H1 (cell line): ENCODE data around the gene ARMC12. TPM values are rescaled to one million over a fixed set of nuclear protein-coding genes. Genes with fewer than 3 reads are reported as not detected.

Experiments
- CTCF ChIA-PET: fragments of 300-600 bp; sonication (Branson Sonifier 250); formaldehyde crosslinking; loops from one replicate; lab custom pipeline; 2021; ENCODE audit not compliant: partially characterized antibody; lab: Charles Lee
- POLR2A ChIA-PET: fragments of 300-600 bp; sonication (Branson Sonifier 250); formaldehyde crosslinking; loops from one replicate; lab custom pipeline; 2021; ENCODE audit warnings: inconsistent platforms; ENCODE audit not compliant: partially characterized antibody; lab: Charles Lee
- DNase-seq, 2 experiments: peaks; one replicate each; pipeline versions ENCODE4 v3.0.0 to v3.0.0-alpha.2; 2010 to 2022; ENCODE audit warnings: low spot score in 2 of 2, low read depth in 1 of 2, mixed read lengths in 1 of 2
- FAIRE-seq: peaks from 2 replicates; lab custom pipeline; 2011; peaks lifted over from hg19 to GRCh38; lab: Jason Lieb, UNC
- H2AFZ ChIP-seq: 2 replicates; pipeline ENCODE4 v1.8.1; 2012; ENCODE audit warnings: low read length, inconsistent platforms
- H2AK5ac ChIP-seq: 2 replicates; pipeline ENCODE4 v1.6.1; 2013; ENCODE audit warnings: low read depth, low read length
- H2BK120ac ChIP-seq: replicated peaks from 2 replicates; pipeline ENCODE3; 2013; ENCODE audit warnings: low read depth, low read length, inconsistent platforms
- H2BK12ac ChIP-seq: 2 replicates; pipeline ENCODE4 v1.6.1; 2013; ENCODE audit warnings: low read depth, low read length
- H2BK15ac ChIP-seq: 2 replicates; pipeline ENCODE4 v1.6.1; 2013; ENCODE audit warnings: low read length
- H2BK20ac ChIP-seq: 2 replicates; pipeline ENCODE4 v1.6.1; 2013; ENCODE audit warnings: low read length
- H2BK5ac ChIP-seq: 2 replicates; pipeline ENCODE4 v1.6.1; 2013; ENCODE audit warnings: low read depth, low read length
- H3K14ac ChIP-seq: 2 replicates; pipeline ENCODE4 v1.6.1; 2013; ENCODE audit warnings: inconsistent platforms; ENCODE audit not compliant: insufficient read length
- H3K18ac ChIP-seq: 2 replicates; pipeline ENCODE4 v1.6.1; 2013; ENCODE audit warnings: low read length; ENCODE audit errors: extremely low read depth
- H3K23ac ChIP-seq: 2 replicates; pipeline ENCODE4 v1.6.1; 2013; ENCODE audit warnings: inconsistent platforms; ENCODE audit not compliant: insufficient read length
- H3K23me2 ChIP-seq: 2 replicates; pipeline ENCODE4 v1.6.1; 2013; ENCODE audit warnings: low read depth, low read length
- H3K27ac ChIP-seq: 2 replicates; pipeline ENCODE4 v1.6.1; 2011; ENCODE audit warnings: low read depth, low read length, inconsistent platforms
- H3K27me3 ChIP-seq, 4 experiments: replicated peaks in 1 of 4; 1 replicate in 1 of 4; 2 replicates in 3 of 4; pipeline versions ENCODE4 v1.6.1 to v1.8.1; 2011 to 2013; ENCODE audit warnings: low read length in 3 of 4, mild to moderate bottlenecking in 3 of 4, inconsistent platforms in 2 of 4, mixed read lengths in 2 of 4, moderate library complexity in 1 of 4; ENCODE audit not compliant: control insufficient read depth in 3 of 4, insufficient read depth in 3 of 4; ENCODE audit errors: extremely low read depth in 1 of 4
- H3K36me3 ChIP-seq, 4 experiments: 2 replicates each; pipeline versions ENCODE4 v1.6.1 to v1.8.1; 2011 to 2013; ENCODE audit warnings: mild to moderate bottlenecking in 4 of 4, low read length in 3 of 4, moderate library complexity in 2 of 4, control low read depth in 1 of 4, inconsistent platforms in 1 of 4; ENCODE audit not compliant: insufficient read depth in 4 of 4, control insufficient read depth in 2 of 4
- H3K4ac ChIP-seq: replicated peaks from 2 replicates; pipeline ENCODE3; 2013; ENCODE audit warnings: low read length, low read depth, mixed read lengths, inconsistent platforms; ENCODE audit not compliant: insufficient read length
- H3K4me1 ChIP-seq, 4 experiments: replicated peaks in 1 of 4; 1 replicate in 1 of 4; 2 replicates in 3 of 4; pipeline versions ENCODE4 v1.6.1 to v1.8.1; 2011 to 2013; ENCODE audit warnings: low read length in 3 of 4, inconsistent platforms in 2 of 4, mixed read lengths in 1 of 4; ENCODE audit not compliant: insufficient read depth in 4 of 4, control insufficient read depth in 3 of 4
- H3K4me2 ChIP-seq, 2 experiments: 2 replicates each; pipeline versions ENCODE4 v1.6.1 to v1.8.1; 2011 to 2013; ENCODE audit warnings: low read depth in 2 of 2, low read length in 2 of 2, control low read depth in 1 of 2, inconsistent platforms in 1 of 2, mild to moderate bottlenecking in 1 of 2; ENCODE audit not compliant: insufficient read depth in 1 of 2
- H3K4me3 ChIP-seq, 4 experiments: fragments of 200-600, 300-600 bp in 1 of 4; sonication (generic), shearing (Covaris generic), sonication (Bioruptor Twin) in 1 of 4; 2 replicates each; pipeline versions ENCODE4 v1.5.1 to v1.8.1; 2011 to 2016; ENCODE audit warnings: low read length in 4 of 4, low read depth in 3 of 4, control low read depth in 2 of 4, inconsistent platforms in 2 of 4, mild to moderate bottlenecking in 2 of 4, mixed read lengths in 1 of 4, moderate library complexity in 1 of 4; ENCODE audit not compliant: insufficient read depth in 2 of 4; ENCODE audit errors: extremely low read depth in 1 of 4
- H3K56ac ChIP-seq: replicated peaks from 2 replicates; pipeline ENCODE3; 2013; ENCODE audit warnings: low read depth, mild to moderate bottlenecking, mixed read lengths, low read length, inconsistent platforms; ENCODE audit not compliant: insufficient read length
- H3K79me1 ChIP-seq: 2 replicates; pipeline ENCODE4 v1.6.1; 2013; ENCODE audit warnings: low read depth, low read length, control low read depth
- H3K79me2 ChIP-seq, 2 experiments: 2 replicates each; pipeline versions ENCODE4 v1.6.1 to v1.8.1; 2012 to 2013; ENCODE audit warnings: low read length in 2 of 2, mild to moderate bottlenecking in 2 of 2, inconsistent platforms in 1 of 2; ENCODE audit not compliant: insufficient read depth in 2 of 2, control insufficient read depth in 1 of 2
- H3K9ac ChIP-seq, 4 experiments: replicated peaks in 1 of 4; 1 replicate in 1 of 4; 2 replicates in 3 of 4; pipeline versions ENCODE4 v1.6.1 to v1.8.1; 2011 to 2013; ENCODE audit warnings: low read depth in 3 of 4, low read length in 3 of 4, control low read depth in 2 of 4, mild to moderate bottlenecking in 2 of 4, moderate library complexity in 2 of 4, inconsistent platforms in 1 of 4; ENCODE audit errors: extremely low read depth in 1 of 4
- H3K9me3 ChIP-seq, 2 experiments: 2 replicates each; pipeline versions ENCODE4 v1.6.1 to v1.8.1; 2012 to 2013; ENCODE audit warnings: mild to moderate bottlenecking in 2 of 2, moderate library complexity in 2 of 2, control low read depth in 1 of 2, inconsistent platforms in 1 of 2, low read depth in 1 of 2, low read length in 1 of 2, mixed read lengths in 1 of 2; ENCODE audit not compliant: insufficient read depth in 2 of 2
- H4K20me1 ChIP-seq, 2 experiments: replicated peaks in 1 of 2; 2 replicates each; pipeline versions ENCODE3 to v1.8.1; 2011 to 2013; ENCODE audit warnings: inconsistent platforms in 2 of 2, low read length in 2 of 2, mild to moderate bottlenecking in 1 of 2; ENCODE audit not compliant: insufficient read depth in 2 of 2, control insufficient read depth in 1 of 2
- H4K5ac ChIP-seq: 2 replicates; pipeline ENCODE4 v1.6.1; 2013; ENCODE audit warnings: low read length, low read depth, mixed read lengths, inconsistent platforms; ENCODE audit not compliant: insufficient read length
- H4K8ac ChIP-seq: 2 replicates; pipeline ENCODE4 v1.8.0; 2013; ENCODE audit warnings: mild to moderate bottlenecking, moderate library complexity, low read length, inconsistent platforms; ENCODE audit not compliant: insufficient read depth; ENCODE audit errors: extremely low read depth
- H4K91ac ChIP-seq: replicated peaks from 2 replicates; pipeline ENCODE3; 2013; ENCODE audit warnings: low read length, mixed read lengths, inconsistent platforms; ENCODE audit not compliant: insufficient read length
- ASH2L ChIP-seq: fragments of 200-600, 300-600 bp; sonication (generic); IDR thresholded peaks from one replicate; pipeline ENCODE4 v1.7.1; 2017; ENCODE audit warnings: low read length
- BCL11A ChIP-seq, 2 experiments: IDR thresholded peaks; one replicate each; pipeline ENCODE4 v1.6.1; 2011; ENCODE audit warnings: low read depth in 2 of 2, low read length in 2 of 2, mild to moderate bottlenecking in 2 of 2
- CHD2 ChIP-seq: IDR thresholded peaks from 2 replicates; pipeline ENCODE4 v1.6.1; 2012; ENCODE audit warnings: low read length, improper control_type of control experiment
- FOSL1 ChIP-seq: IDR thresholded peaks from 2 replicates; pipeline ENCODE4 v1.6.1; 2011; ENCODE audit warnings: mild to moderate bottlenecking, low read depth, low read length, moderate library complexity; ENCODE audit not compliant: insufficient read depth
- MAFK ChIP-seq: IDR thresholded peaks from 2 replicates; pipeline ENCODE4 v1.6.1; 2012; ENCODE audit warnings: low read depth, mild to moderate bottlenecking, improper control_type of control experiment, low read length
- PHF8 ChIP-seq: fragments of 200-600 bp; sonication (generic); conservative IDR thresholded peaks from 2 replicates; pipeline ENCODE4 v1.7.1; 2012; ENCODE audit warnings: low read depth, mild to moderate bottlenecking, inconsistent platforms, low read length, moderate library complexity
- POLR2AphosphoS5 ChIP-seq: IDR thresholded peaks from 2 replicates; pipeline ENCODE4 v1.6.1; 2011; ENCODE audit warnings: low read depth, low read length
- RNF2 ChIP-seq: fragments of 200-900, 300-1000 bp; sonication (generic); IDR thresholded peaks from 2 replicates; pipeline ENCODE4 v1.7.1; 2016; ENCODE audit warnings: borderline replicate concordance, low read depth, mild to moderate bottlenecking, antibody characterized with exemption, low read length; ENCODE audit not compliant: poor library complexity, severe bottlenecking; ENCODE audit errors: missing control alignments
- SIX5 ChIP-seq: IDR thresholded peaks from 2 replicates; pipeline ENCODE4 v1.6.1; 2011; ENCODE audit warnings: mild to moderate bottlenecking, low read depth, low read length
- SUZ12 ChIP-seq: fragments of 200-600 bp; sonication (generic); IDR thresholded peaks from 2 replicates; pipeline ENCODE4 v1.6.1; 2012; ENCODE audit warnings: mild to moderate bottlenecking, inconsistent platforms, low read length, moderate library complexity, mixed read lengths
- TCF12 ChIP-seq: IDR thresholded peaks from 2 replicates; pipeline ENCODE4 v1.6.1; 2011; ENCODE audit warnings: low read depth, mild to moderate bottlenecking, low read length
- YY1 ChIP-seq: IDR thresholded peaks from 2 replicates; pipeline ENCODE4 v1.6.1; 2011; ENCODE audit warnings: low read depth, mild to moderate bottlenecking, low read length
- WGBS, 2 experiments: shearing (Covaris generic) in 1 of 2; methylation state at CpG; one replicate each; pipeline versions ENCODE4 v1.1.6 to v1.1.7; 2013 to 2015; ENCODE audit warnings: low lambda C conversion rate in 2 of 2, mixed read lengths in 2 of 2, inconsistent platforms in 1 of 2, low coverage in 1 of 2, missing lambda C conversion rate in 1 of 2; ENCODE audit not compliant: insufficient replicate concordance in 2 of 2, insufficient coverage in 1 of 2, insufficient read length in 1 of 2; ENCODE audit errors: extremely low coverage in 1 of 2, missing lambda C conversion rate in 1 of 2; 5-methylcytosine and 5-hydroxymethylcytosine counted together
- polyA plus RNA-seq, 7 experiments: library from polyadenylated mRNA; depleted of rRNA in 3 of 7; stranded (reverse) in 5 of 7; unstranded in 2 of 7; fragments of >200 nt in 5 of 7; fragments of 200-250 nt in 2 of 7; gene quantifications; 1 replicate in 5 of 7; 2 replicates in 1 of 7; 4 replicates in 1 of 7; pipeline versions ENCODE4 v1.2.1 to v1.2.3, GENCODE V29; 2011 to 2013; ENCODE audit warnings: missing spikeins in 2 of 7, mixed read lengths in 2 of 7
- total RNA-seq: library from RNA; stranded (reverse); fragmentation: NEBNext Ultra II Directional; extraction: Animal tissue kit (Norgen Biotek cat#: 25700); gene quantifications from 2 replicates; pipeline ENCODE4 v1.2.1, GENCODE V29; 2021
- TF ChIP-seq, protein P1 (sequence below): IDR thresholded peaks from 2 replicates; pipeline ENCODE4 v1.6.1; 2012; ENCODE audit warnings: inconsistent platforms

Gene ARMC12
- total and polyA plus RNA-seq, 2 of the 8 experiments (the other 6 are each of a cell fraction or from before 2014, with no cell fraction given) = 0.86 to 3.7 TPM

DNA sequence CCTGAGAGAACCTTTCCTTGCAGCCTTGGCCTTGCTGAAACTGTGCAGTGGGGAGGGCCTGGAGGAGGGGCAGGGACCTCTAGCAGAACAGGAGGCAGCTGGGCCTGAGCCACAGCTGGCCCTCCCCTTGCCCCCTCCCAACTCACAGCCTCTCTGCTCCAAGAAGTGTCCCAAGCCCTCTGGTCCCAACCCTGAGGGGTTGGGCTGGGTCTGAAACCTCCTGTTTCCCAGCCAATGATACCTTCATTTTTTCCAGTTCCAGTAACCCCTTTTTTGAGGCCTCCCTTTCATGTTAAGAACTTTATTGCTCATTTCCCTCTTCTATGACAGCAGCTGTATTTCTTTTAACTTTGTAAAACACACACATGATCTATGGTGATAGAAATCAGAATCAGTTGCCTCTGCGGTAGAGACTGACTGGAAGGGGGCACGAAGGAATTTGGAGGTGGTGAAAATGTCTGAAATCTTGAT lies 17.9 kb upstream of the ARMC12 start:
- peak overlapping the region; percentile 31 for H2BK120ac ChIP-seq
- no peak overlapping the region for H3K14ac ChIP-seq
- no peak overlapping the region for H2BK15ac ChIP-seq
- H3K27me3 ChIP-seq = 0 out of 7 replicates have a peak, but pooled peaks cover 0 to 3% (median 0%) of the 10 kb centered on the region in 4 experiments
- H3K79me2 ChIP-seq = no peaks in the 10 kb centered on the region
- no peaks in the 10 kb centered on the region for H3K23me2 ChIP-seq
- no peak overlapping the region for H4K8ac ChIP-seq
- H3K27ac ChIP-seq = peak overlapping the region; percentile 27; the same call in 1 of the 2 replicates
- peak overlapping the region; percentile 58 for H4K91ac ChIP-seq
- CTCF ChIA-PET = interaction anchor here (1.0 to 2.0 kb wide), 6 partner anchors 9 to 196 kb away, joined by 3 to 4 read pairs (median 4); partner anchors contain the start of gene ARMC12
- H2AK5ac ChIP-seq = no peak overlapping the region
- no peak overlapping the region for H3K23ac ChIP-seq
- H3K4me2 ChIP-seq = peak overlapping the region; percentile 10 to 50; a peak in 3 of 4 replicates
- H3K36me3 ChIP-seq = no peaks in the 10 kb centered on the region
- POLR2A ChIA-PET = interaction anchor here (0.9 to 2.7 kb wide), 5 partner anchors 9 to 223 kb away, joined by 3 to 16 read pairs (median 4); no protein-coding TSS in a partner anchor
- H2BK20ac ChIP-seq = no peak overlapping the region
- H3K4ac ChIP-seq = peak overlapping the region; percentile 62
- 86% methylated on average over 2 of the region's 2 CpGs; no CpG with 5 or more reads in 1 of the 2 experiments for WGBS, 2 experiments
- no peaks in the 10 kb centered on the region for H3K9me3 ChIP-seq
- no peak overlapping the region for H2BK12ac ChIP-seq
- FAIRE-seq (no peak), DNase-seq (no peak)
- H3K4me1 ChIP-seq = peaks cover 14 to 40% (median 28%) of the 10 kb centered on the region in 4 experiments
- peak overlapping the region; percentile 3 for H3K56ac ChIP-seq
- H4K20me1 ChIP-seq = no peaks in the 10 kb centered on the region
- H2BK5ac ChIP-seq = peak overlapping the region; percentile 32; the same call in 1 of the 2 replicates
- H2AFZ ChIP-seq = no peak overlapping the region
- H4K5ac ChIP-seq = peak overlapping the region; percentile 13
- H3K79me1 ChIP-seq = no peaks in the 10 kb centered on the region
- peak overlapping the region; percentile 5 for H3K18ac ChIP-seq
- peak overlapping the region in 1 of 4 experiments; percentile 20; a peak in 1 of 7 replicates for H3K9ac ChIP-seq
- 0 out of 8 replicates have a peak overlapping the region, but pooled peaks of 1 of the 4 experiments have one; percentile 9 for H3K4me3 ChIP-seq
- no peak for TF ChIP-seq CHD2
- no peak for TF ChIP-seq RNF2
- TF ChIP-seq TCF12 = no peak
- TF ChIP-seq PHF8 = no peak
- no peak for TF ChIP-seq FOSL1
- TF ChIP-seq SUZ12 = no peak
- no peak for TF ChIP-seq YY1
- no peak for TF ChIP-seq POLR2AphosphoS5
- TF ChIP-seq MAFK = no peak
- no peak for TF ChIP-seq SIX5
- TF ChIP-seq, protein P1, sequence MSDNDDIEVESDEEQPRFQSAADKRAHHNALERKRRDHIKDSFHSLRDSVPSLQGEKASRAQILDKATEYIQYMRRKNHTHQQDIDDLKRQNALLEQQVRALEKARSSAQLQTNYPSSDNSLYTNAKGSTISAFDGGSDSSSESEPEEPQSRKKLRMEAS = no peak
- TF ChIP-seq BCL11A (IDR thresholded peaks at IDR 0.05; ENCODE audit: low read depth in 2 of 2, low read length in 2 of 2) = no peak
- TF ChIP-seq ASH2L = no peak
